ENCODE measurements around the gene KLK7. TPM values are rescaled to one million over a fixed set of nuclear protein-coding genes. Genes with fewer than 3 reads are reported as not detected.
A peak's percentile ranks its signal among the peaks of the same experiment; 100 is the strongest.

Gene KLK7
- total and polyA plus RNA-seq, 12 donors: 0.04 TPM; not detected in 11

- Histone ChIP-seq H3K27me3 (peaks cover 23 to 83% (median 76%) of the 10 kb centered on the region in 7 donors), H3K27ac (no peak overlapping the region), H3K36me3 (no peaks in the 10 kb centered on the region), H3K4me3 (peak overlapping the region in 9 of 10 donors; percentile 10 to 51 (median 29)), H3K9me3 (no peaks in the 10 kb centered on the region), H3K4me1 (peaks cover 0 to 37% (median 28%) of the 10 kb centered on the region in 9 donors)
- peak in 8 of 9 donors; percentile 51 to 84 (median 70) for TF ChIP-seq CTCF (IDR thresholded peaks at IDR 0.05)
- WGBS, 2 donors: 2% methylated on average over 68 of the region's 68 CpGs
- ATAC-seq (peak in 7 of 8 donors; percentile 20 to 73 (median 51)), DNase-seq (peak; percentile 23 to 68)
- intact Hi-C loops (cut with DNase I): loop anchor here in 3 of 10 donors (5.0 to 10.0 kb wide), 2 partner anchors 82 to 155 kb away; no protein-coding TSS in a partner anchor
Measured at GRCh38 chr19:51016798-51017683, 33.3 kb upstream of the KLK7 start.

- Histone ChIP-seq H3K4me3 (no peak overlapping the region), H3K9me3 (no peaks in the 10 kb centered on the region), H3K4me1 (peaks cover 0 to 33% (median 28%) of the 10 kb centered on the region in 9 donors), H3K27me3 (peaks cover 23 to 95% (median 88%) of the 10 kb centered on the region in 7 donors), H3K27ac (no peak overlapping the region), H3K36me3 (no peaks in the 10 kb centered on the region)
- DNase-seq (no peak), ATAC-seq (no peak)
- TF ChIP-seq CTCF (IDR thresholded peaks at IDR 0.05): no peak
- intact Hi-C loops (cut with DNase I): loop anchor here in 3 of 10 donors (5.0 to 10.0 kb wide), 2 partner anchors 81 to 157 kb away; no protein-coding TSS in a partner anchor
- 84 to 89% methylated on average over 19 of the region's 19 CpGs for WGBS, 2 donors
Measured at GRCh38 chr19:51015691-51016267, 32.1 kb upstream of the KLK7 start.

GRCh38 chr19:51014242-51014641 lies 30.5 kb upstream of the KLK7 start:
- TF ChIP-seq CTCF (IDR thresholded peaks at IDR 0.05): no peak
- Histone ChIP-seq H3K4me1 (peaks cover 0 to 25% (median 16%) of the 10 kb centered on the region in 9 donors), H3K27ac (no peak overlapping the region), H3K27me3 (peaks cover 20 to 98% (median 94%) of the 10 kb centered on the region in 7 donors), H3K9me3 (no peaks in the 10 kb centered on the region), H3K4me3 (no peak overlapping the region), H3K36me3 (no peaks in the 10 kb centered on the region)
- no peak for DNase-seq
- intact Hi-C loops (cut with DNase I): loop anchor here in 1 of 10 donors (10.0 kb wide), 1 partner anchor 79 kb away; no protein-coding TSS in a partner anchor
- ATAC-seq: no peak
- WGBS, 2 donors: 88 to 90% methylated on average over 6 of the region's 6 CpGs

- 52 to 64% methylated on average over 12 of the region's 12 CpGs for WGBS, 2 donors
- no peaks in the 10 kb centered on the region for H3K36me3 ChIP-seq
- intact Hi-C loops (cut with DNase I): loop anchor here in 1 of 10 donors (10.0 kb wide), 1 partner anchor 78 kb away; no protein-coding TSS in a partner anchor
- no peak for ATAC-seq
- peaks cover 8 to 96% (median 86%) of the 10 kb centered on the region in 7 donors for H3K27me3 ChIP-seq
- H3K4me1 ChIP-seq: peaks cover 0 to 11% (median 6%) of the 10 kb centered on the region in 9 donors
- no peaks in the 10 kb centered on the region for H3K9me3 ChIP-seq
- no peak for DNase-seq
- TF ChIP-seq CTCF (IDR thresholded peaks at IDR 0.05): no peak
- H3K27ac ChIP-seq: no peak overlapping the region
- no peak overlapping the region for H3K4me3 ChIP-seq
Measured at GRCh38 chr19:51012661-51013190, 29.0 kb upstream of the KLK7 start.

Data from heart right ventricle (tissue), 16 donors.